WI38 (cell line): ENCODE data around the gene LGALS7B.
"Not testable (repeated sequence)": the region's sequence is repeated elsewhere in the genome, so short reads cannot be mapped to it uniquely, and the experiment has no call there.

ENCODE experiments used
- H3K4me3 ChIP-seq: 2 replicates; pipeline ENCODE4 v1.5.1; 2011; ENCODE audit warnings: low read depth, mild to moderate bottlenecking, control low read depth, low read length
- CTCF ChIP-seq: IDR thresholded peaks from 2 replicates; pipeline ENCODE4 v1.5.1; 2012; ENCODE audit warnings: low read depth, mild to moderate bottlenecking, control low read depth, low read length

The LGALS7B gene

DNA sequence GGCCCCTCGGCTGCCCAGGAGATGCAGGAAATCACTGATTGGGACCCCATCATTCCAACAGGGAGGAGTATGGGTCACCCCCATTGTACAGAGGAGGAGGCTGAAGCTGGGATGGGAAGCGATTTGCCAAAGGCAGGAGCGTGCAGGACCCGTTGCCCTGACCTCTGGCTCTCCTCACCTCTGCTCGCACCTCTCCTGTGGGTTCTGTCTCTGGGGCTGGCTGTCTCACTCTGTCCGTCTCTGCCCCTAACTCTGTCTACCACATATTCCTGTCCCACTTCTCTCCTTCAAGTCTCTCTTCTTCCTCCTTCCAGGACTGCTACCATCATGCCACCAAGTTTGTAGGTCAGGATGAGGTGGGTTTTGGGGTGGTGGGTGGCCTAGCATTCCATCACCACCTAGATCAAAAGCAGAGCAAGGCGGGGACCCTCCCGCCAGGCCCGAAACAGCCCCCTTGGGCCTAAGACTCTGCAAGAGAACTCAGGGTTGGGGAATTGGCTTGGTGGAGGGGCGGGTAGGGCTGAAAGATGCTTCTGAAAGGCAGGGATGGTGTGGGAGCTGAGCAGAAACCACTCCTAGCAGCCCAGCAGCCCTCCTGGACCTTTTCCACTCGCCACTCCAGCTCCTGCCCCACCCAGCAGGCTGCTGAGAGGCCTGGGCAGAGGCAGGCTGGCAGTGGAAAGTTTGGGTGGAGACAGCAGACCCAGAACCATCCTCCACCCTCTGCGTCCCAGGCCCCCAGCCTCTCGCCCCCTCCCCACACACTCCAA is 14.6 kb upstream of the LGALS7B start:
- H3K4me3 ChIP-seq: no peak overlapping the region
- no peak for TF ChIP-seq CTCF

- no peak for TF ChIP-seq CTCF
- H3K4me3 ChIP-seq: no peak overlapping the region
These were observed 10.3 kb upstream of the LGALS7B start for GRCh38 chr19:38778733-38779132.

- no peak for TF ChIP-seq CTCF
- H3K4me3 ChIP-seq: no peak overlapping the region
These were observed 8.6 kb upstream of the LGALS7B start for GRCh38 chr19:38780443-38780842.

GRCh38 chr19:38781058-38781457 is 7.9 kb upstream of the LGALS7B start:
- TF ChIP-seq CTCF: no peak
- no peak overlapping the region for H3K4me3 ChIP-seq

- not testable (repeated sequence) for H3K4me3 ChIP-seq
These were observed 6.8 kb upstream of the LGALS7B start for GRCh38 chr19:38782212-38782611.

GRCh38 chr19:38784224-38784623 is 4.8 kb upstream of the LGALS7B start:
- TF ChIP-seq CTCF: no peak
- H3K4me3 ChIP-seq: no peak overlapping the region

GRCh38 chr19:38785187-38785699 is 3.8 kb upstream of the LGALS7B start:
- no peak overlapping the region for H3K4me3 ChIP-seq
- no peak for TF ChIP-seq CTCF

DNA sequence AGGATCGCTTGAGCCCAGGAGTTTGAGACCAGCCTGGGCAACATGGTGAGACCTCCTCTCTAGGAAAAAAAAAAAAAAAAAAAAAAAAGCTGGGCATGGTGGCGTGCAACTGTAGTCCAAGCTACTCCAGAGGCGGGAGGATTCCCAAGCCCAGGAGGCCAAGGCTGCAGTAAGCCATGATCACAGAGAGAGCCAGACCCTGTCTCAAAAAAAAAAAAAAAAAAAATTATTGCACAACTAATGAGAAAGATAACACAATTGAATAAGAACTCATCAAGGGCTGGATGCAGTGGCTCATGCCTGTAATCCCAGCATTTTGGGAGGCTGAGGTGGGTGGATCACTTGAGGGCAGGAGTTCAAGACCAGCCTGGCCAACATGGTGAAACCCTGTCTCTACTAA is 2.9 kb upstream of the LGALS7B start:
- not testable (repeated sequence) for H3K4me3 ChIP-seq
